UCSD-AML1 (cell line): Measurements from ENCODE around the gene GNG3.
A peak's percentile ranks its signal among the peaks of the same experiment; 100 is the strongest.
"Not testable (repeated sequence)": the region's sequence is repeated elsewhere in the genome, so short reads cannot be mapped to it uniquely, and the experiment has no call there.

ENCODE experiments used
- DNase-seq: peaks from one replicate; lab custom pipeline; 2025; ENCODE audit not compliant: unreplicated experiment; lab: John Stamatoyannopoulos, UW

GNG3 gene

DNA sequence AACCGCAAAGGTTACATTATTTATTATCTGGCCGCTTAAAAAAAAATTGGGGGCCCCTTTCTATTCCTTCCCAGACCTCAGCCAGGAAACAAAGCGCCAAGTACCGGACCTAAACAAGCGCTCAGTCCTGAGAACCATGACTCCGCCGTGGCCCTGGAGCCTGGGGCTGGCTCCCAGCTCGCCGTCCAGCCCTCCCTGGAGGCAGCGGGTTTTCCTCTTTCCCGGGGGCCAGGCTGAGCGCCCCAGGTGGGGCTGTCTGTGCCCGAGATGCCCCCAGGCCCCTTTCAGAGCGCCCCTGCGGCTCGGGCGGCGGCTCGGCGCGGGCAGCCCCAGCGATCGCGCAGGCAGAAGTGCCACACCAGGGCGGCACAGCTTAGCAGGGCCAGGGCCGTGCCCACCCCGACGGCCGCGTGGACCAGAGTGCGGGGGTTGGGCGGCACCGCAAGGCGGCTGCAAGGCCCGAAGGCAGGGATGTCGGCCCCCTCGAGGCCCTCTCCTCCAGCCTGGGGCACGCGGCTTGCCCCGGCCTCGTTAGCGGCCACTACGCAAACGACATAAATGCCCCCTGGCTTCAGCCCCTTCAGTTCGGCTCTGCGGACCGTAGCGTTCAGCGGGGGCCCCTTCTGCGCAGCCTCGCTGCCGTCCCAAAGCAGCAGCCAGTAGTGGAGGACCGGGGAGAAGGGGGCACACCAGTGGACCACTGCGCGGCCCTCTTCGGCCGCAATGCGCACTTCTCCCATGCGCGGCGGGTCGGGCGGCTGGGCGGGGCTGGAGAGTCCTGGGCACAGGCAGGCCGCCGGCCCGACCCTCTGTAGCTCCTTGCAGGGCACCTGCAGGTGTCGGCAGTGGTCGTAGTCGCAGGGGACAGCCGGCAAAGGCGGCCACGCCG, 19.7 kb upstream of the GNG3 start:
- DNase-seq: no peak

DNA sequence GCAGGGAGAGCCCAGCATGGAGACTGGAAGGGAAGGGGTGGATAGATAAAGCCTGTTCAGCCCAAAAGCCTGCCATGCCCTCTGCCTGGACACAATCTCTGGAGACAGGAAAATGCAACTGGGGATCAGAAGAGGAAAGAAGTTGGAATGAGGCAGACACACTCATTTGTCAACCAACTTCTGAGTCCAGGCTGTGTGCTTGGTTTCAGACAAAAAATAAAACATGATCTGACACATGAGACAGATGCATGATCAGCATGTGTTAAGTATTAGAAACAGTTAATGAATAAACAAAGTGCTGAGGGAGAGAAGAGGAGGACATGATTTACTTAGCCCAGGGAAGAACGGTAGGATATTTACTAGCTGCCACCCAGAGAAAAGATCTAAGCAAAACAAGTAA, 19.0 kb upstream of the GNG3 start:
- DNase-seq: no peak

GRCh38 chr11:62689421-62690183, 17.9 kb upstream of the GNG3 start, which contains the start of gene LRRN4CL:
TSS of gene LRRN4CL (minus strand) at chr11:62689530. CDS start at chr11:62688508, 1,022 bp downstream.
- no peak for DNase-seq

DNA sequence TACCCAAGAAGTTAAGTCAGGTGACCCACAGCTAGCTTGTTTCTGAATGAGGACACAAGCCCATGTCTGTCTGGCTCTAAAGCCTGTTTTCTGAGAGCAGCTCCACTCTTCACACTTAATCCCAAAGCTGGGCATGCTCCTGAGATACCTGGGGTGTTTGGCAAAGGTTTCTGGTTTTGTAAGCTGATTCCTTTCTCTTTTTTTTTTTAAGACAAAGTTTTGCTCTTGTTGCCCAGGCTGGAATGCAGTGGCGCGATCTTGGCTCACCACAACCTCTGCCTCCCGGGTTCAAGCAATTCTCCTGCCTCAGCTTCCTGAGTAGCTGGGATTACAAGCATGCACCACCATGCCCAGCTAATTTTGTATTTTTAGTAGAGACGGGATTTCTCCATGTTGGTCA, 13.9 kb upstream of the GNG3 start:
- DNase-seq: not testable (repeated sequence)

DNA sequence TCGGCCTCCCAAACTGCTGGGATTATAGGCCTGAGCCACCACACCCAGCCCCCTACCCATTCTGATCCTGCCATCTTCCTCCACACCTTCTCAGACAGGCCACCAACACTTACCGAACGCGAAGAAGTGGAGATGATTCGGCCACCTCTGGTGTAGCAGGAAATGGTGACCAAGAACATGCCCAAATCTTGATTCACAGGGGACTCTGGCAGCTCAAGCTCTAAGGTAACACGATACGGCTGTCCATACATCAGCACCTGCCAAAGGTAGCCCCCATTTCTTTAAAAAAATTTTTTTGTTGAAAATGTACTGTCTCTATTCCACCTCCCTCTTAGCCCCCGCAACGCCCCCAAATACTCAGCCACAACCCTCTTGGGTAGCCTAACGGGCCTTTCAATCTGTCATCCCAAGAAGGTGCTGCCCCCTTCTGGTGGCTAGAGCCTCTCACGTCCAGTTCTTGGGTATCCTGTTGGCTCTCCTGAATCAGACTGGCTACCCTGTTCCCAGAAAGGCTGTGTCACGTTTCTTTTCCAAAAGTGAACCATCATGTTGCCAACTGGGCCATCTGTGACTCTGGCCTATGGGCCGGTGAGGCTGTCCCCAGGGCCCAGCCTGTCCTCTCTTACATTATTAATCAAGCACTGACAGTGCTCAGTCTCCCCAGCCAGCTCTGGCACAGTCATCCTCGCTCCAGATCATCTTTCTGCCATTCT, 12.9 kb upstream of the GNG3 start:
- peak; percentile 48 for DNase-seq

DNA sequence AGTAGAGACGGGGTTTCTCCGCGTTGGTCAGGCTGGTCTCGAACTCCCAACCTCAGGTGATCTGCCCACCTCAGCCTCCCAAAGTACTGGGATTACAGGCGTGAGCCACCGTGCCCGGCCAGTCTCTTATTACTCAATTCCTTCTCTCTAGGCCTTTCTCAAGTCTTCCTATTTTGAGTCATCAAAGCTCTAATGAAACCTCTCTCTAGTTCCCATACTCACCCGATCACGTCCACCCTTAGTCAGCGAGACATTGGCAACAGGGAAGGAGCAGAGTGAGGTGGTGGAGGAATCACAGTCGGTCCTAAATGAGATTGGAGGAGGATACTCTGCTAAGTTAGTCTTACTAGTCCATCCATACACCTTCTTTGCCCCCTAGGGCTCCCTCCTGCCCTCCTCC, 5.2 kb upstream of the GNG3 start:
- DNase-seq: no peak

GRCh38 chr11:62703921-62704320, 3.6 kb upstream of the GNG3 start:
- DNase-seq: not testable (repeated sequence)

DNA sequence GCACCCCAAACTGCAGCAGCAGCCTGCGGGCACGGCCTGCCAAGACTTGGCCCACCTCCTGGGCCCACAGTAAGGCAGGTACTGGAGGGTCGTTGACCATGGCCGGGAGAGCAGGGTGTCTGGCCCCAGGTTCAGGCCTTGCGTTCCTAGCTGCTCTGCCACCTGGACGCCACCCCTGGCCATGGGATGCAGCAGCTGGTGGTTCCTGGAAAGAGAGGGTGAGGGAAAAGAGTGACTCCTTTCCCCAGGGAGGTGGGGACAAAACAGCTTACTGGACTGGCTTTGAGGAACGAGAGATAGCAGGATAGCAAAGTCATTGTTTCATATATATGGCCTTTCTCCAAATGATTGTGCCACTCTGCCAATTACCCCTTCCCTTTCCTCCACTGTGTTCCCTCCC, 2.1 kb upstream of the GNG3 start:
- DNase-seq: no peak

- peak; percentile 92 for DNase-seq
These were observed 1.3 kb upstream of the GNG3 start for GRCh38 chr11:62705880-62706849.

DNA sequence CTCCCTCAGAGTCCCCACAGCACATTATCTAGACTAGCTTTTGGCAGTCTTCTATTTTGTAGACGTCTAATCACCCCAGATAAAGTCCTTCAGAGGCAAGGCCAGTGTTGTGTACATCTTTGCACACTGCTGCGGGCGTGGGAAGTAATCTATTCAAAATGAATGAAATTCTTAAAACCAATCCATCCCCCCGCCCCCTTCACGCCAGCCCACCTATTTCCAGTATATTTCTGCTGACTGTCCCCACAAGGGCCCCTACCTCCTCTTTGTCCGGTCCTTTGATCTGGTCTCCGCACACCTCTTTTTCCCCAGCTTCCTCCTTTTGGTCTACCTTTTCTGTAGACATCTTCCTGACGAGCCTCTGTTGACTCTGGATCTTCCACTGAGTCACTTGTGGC, 627 bp upstream of the GNG3 start:
- no peak for DNase-seq

GRCh38 chr11:62708392-62708791, 916 bp downstream of the GNG3 start:
- no peak for DNase-seq

DNA sequence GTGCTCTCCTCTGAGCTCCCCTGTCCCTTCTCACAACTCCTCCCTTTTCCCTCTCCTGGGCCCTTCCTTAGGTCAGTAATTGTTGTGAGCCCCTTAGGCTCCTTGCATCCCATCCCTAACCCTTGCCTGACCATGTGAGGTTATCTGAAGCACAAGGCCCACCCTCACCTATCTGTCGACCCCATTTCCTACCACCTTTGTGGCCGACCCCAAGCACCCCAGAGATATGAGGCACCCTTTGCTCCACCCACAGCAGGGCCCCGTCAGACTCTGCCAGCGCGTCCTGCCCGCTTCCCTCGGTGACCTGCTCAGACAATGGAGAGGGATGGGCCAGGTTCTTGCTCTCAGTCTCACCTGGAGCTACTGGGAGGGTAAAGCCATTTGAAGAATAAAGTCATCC, 1.3 kb downstream of the GNG3 start:
- DNase-seq: no peak

DNA sequence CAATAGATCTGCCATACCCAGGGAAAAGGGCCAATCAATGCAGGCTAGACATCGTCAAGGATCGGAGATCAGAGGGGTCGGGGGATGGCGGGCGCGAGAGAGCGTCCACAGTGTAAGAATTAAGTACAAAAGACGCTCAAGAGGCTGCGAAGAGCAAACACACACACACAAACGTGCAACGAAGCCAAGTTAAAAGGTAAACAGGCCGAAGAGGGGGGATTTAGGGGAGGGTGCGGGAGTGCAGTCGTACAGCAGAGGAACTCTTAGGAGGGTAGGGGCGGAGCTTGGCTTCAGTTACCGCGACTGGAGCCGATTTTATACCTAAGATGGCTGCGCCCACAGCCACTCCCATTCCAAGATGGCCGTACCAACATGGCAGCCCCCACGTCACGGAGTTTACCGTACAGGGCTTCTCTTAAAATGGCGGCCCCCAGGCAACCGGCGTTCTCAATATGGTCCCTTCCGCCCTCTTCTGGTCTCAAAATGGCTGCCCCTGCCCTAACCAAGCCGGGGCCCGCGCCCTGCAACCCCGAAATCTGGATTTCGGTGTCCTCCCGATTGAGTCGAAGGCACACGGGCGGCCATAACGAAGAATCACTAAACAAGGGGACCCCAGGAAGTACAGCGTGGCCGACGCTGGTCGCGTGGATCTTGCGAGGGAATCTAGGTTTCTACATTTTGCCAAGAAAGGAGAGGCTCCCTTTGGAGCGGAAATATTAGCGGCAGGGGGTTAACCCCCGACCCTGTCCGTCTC, 1.9 kb downstream of the GNG3 start:
- no peak for DNase-seq

GRCh38 chr11:62710001-62710345, 2.5 kb downstream of the GNG3 start:
- no peak for DNase-seq

DNA sequence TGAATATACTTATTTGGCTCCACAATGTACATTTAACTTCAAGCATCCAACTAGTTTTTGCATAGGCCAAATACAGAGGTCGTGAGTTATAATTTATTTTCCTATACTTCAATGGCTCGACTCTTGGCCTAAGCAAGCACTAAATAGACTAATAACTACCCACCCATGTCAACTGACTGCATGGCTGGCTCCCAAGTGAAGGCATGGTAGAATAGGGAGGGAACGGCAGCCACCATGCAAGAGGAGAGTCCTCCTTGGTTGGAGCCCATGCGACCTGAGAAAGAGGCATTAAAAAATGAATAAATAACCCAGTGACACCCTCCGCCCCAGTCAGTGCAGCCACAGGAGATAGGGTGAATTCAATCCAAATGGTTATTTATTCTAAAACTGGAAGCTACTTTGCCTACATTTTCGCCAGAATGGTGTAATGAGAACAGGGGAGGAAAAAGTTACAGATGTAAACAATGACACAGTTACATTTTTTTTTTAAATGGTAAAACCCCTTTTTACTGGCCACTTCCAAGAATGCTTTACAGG, 4.9 kb downstream of the GNG3 start:
- no peak for DNase-seq

GRCh38 chr11:62712861-62713260, 5.4 kb downstream of the GNG3 start:
- no peak for DNase-seq

- DNase-seq: no peak
These were observed 5.9 kb downstream of the GNG3 start for GRCh38 chr11:62713343-62713742.

DNA sequence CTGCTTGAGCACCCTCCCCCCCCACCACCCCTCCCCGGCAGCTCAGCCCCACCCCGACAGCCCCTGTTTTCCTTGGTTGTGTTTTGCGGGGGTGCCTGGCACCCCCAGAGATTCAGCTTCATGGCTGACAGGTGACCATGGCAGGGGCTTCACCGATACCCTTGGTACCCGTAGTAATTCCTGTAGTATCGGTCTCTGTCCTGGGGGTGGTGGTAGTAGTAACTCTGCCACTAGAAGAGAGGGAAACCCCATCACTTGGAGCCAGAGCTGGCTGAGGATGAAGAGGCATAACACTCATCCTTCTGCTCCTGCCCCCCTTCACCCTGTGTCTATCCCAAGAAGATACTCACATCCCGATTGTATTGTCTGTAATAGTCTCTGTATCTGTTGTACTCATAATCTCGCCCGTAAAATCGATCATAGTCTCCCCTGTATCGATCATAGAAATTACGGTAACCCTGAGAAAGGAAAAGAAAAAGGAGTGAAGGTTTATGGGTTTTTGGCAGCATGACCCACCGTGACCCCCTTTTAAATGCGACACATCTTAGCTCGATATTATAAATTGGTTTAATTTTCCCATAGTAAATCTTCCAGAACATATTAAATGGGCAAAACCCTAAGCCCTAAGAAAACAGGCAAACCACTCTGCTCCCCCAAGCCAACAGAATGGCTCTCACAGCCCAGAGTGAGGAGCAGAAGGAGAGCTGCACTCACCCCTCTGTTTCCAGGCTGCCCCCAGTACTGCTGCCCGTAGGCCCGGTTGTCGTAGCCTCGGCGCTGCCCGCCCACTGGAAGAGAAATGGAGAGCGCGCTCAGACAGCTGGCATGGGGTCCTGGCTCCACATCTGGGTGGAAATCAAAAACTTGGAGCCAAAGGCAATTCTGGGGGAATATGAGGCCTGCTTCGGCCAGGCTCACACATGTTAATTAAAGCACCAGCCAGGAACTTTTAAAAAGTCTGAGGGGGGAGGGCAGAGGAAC, 8.0 kb downstream of the GNG3 start:
- no peak for DNase-seq
